GM18868 (cell line): ENCODE data around the gene PRR23E.

Experiments used
- ATAC-seq: cut with Tn5 transposase; IDR thresholded peaks from one replicate; pipeline ENCODE4 v1.9.1; 2021; ENCODE audit warnings: mild to moderate bottlenecking, moderate library complexity; ENCODE audit not compliant: unreplicated experiment

PRR23E gene, protein sequence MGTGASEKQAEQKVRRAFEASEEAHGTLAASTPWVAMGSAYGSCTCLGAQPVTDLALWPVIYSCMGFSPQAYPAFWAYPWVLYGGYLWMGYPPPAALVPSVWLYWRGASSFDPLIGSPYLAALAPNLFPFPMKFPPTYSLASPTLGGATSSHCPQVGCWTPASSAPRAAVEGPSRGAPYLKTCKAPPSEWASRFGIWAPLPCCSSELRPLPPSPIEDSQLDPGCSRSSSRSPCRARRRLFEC

DNA sequence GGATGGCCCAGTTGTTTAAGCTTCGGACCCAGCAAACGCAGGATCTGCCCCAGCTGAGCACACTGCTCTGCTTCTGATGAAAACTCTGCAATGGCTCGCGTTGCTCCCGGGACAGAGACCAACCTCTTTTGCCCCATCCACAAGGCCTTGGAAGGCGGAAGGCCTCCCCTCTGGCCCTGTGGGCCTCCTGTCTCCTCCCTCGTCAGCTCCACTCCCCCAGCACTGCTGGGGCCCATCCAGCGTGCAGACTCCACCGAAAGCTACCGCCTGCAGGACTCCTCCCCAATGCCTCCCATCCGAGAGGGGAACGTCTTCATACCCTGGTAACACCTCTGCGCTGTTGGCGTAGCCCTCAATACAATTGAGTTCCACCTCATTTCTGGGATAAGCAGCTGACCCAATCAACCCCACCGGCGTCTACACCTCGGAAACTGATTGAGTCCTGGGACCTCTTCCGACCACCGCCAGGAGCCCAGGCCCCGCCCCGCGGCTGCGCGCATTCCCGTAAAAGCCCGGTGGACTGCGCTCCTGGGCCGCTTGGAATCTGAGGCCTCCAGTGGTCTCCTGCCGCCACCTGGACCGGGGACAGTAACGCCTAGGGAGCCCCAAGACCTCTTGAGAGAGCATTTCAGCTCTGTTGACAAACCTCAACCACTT lies at the start of gene PRR23E:
PRR23E (plus strand) TSS at position 556 of the 657 bp plus-strand sequence. CDS start 3,555 bp downstream, outside the sequence.
- ATAC-seq = no peak

DNA sequence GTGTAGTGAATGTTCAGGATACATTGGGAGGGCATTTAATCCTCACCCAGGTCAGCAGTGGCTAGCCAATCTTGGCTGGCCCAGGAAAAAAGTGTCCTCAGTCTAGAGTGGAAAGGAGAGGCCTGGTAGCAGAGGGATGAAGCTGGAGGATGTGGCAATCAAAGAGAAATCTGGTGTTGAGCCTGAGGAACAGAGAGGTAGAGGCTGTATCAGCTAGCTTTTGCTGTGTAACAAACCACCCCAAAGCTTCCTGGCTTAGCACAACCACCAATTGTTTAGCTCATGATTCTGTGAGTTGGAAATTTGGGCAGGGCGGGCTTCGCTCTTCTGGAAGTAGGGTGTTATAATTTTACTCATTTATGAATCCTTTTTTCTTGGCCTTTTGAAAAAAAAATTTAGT lies 49.8 kb upstream of the PRR23E start:
- ATAC-seq = no peak

DNA sequence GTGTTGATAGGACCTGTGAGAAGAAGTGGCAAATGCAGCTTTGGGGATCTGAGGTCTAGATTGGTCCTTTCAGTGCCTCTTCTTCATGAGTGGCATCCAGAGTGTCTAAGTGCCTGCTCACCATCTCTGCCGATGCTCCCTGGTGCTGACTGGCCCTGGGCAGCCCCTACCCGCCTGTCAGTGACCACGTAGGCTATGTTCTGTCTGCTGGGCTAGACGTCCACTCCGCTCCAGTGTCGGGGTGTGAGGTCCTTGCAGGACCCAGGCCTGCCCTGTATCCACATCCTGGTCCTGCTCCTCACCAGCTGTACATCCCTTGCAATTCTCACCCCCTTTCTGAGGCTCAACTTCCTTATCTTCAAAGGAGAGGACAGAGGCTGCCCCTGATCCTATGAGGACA lies 48.3 kb upstream of the PRR23E start:
- no peak for ATAC-seq

DNA sequence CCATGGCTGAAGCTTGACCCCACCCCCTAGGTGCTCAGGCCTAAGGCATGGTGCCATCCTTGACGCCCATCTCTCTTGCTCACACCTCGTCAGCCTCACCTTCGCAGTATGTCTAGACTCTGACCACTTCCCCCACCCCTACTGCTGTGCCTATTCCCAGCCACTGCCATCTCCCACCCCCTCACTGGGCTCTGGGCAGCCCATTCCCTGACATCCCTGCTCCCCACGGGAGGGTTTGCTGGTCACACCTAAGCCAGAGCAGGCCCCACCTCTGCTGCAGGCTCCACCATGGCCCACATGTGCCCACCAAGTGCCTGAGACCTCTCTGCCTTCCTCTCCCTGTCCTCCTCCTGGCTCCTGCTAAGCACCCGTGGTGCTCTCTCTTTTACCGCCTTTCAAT lies 47.7 kb upstream of the PRR23E start:
- no peak for ATAC-seq

DNA sequence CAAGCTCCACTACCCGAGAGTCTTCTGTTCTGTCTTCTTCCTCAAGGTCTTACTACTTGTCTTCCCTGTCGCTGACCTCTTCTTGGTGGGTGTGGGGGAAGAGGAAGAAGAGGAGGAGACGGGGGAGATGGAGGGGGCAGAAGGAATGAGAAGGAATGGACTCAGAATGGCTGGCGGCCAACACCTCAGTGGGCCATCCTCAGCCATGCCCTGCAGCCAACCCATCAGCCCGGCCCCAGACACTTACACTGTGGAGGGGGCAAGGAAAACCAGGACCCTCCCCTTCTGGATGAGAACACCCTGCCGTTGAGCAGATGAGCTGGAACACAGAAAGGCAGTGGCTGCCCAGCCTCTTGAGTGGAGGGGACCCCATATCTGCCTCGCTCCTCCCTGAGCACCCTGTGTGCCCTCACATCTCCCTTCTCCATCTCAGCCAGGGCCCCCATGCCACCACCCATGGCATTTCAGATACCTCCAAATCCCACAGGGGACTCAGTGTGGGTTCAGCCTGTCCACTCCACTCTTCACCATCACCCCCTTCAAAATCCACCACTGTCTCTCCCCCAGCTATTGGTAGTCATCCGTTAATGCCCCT lies 45.5 kb upstream of the PRR23E start:
- no peak for ATAC-seq

DNA sequence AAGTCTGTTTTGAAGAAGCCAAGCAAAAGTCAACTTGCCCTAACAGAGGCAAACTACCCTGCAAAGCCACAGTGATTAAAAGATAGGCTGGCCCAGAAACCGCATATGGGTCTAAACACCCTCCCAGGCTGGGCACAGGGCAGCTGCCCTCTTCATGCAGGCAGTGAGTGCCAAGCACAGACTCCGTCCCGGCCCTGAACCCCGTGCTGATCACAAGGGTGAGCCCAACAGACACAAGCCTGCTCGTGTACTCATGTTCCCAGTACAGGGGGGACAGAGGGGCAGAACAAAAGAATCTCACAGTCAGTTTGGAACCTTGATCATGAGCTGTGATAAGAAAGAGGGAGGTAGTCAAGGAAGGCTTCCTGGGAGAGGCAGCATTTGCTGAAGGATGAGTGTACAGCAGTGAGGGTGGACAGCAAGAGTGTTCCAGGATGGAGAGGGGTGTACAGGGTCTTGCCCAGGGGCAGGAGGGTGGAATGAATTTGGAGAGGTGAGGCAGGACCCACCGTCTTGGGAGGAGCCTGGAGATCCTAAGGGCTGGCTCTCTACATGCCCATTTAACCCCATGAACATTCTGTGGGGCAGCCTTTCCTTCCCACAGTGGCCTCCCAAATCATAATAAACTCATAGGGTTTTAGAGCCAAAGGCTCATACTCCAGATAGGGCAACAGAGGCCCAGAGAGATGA lies 43.2 kb upstream of the PRR23E start:
- ATAC-seq = no peak

DNA sequence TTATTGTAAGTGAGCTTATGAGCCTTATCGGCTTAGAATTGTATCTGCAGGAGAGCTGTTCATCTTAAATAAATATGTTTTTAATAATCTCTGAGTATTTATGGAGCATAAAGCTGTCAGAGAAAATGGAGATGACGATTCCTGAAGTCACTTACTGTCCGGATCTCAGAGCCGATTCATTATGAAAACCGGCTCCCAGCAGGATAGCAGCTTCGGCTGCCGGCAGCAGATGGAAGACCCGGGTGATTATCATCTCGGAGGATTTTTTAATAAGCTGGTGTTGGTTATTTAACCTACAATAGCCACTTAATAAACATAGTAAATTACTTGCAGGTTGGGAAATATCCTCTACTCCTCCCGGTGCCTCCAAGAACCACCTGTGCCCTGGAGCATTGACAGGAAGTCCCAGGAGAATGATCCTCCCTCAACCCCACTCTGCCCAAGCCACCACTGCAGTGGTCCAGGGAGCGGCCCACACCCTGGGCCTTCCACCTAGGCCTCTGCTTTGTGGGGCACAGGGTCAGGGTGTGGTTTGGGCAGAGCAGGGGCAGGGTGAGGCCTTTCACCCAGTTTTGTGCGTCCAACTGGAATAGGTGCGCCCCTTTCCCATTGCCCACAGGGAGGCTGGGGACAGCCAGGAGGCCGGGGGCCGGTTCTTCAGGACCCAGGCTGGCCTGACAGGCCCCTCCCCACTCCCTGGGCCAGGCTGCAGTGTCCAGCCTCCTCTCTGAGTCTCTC lies 42.2 kb upstream of the PRR23E start:
- ATAC-seq = no peak

DNA sequence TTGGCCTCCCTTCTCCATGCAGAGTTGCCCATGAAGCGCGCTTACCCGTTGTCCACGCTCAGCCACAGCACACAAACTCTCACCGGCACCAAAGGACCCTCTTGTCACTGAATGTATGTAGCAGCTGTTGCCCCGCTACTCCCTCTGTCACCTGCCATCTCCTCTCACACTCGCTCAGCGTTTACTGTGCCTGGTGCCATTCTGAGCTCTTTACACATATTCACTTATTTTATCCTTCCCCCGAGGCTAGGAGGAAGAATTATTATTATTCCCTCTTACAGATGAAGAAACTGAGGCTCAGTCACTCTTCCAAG lies 41.7 kb upstream of the PRR23E start:
- no peak for ATAC-seq

DNA sequence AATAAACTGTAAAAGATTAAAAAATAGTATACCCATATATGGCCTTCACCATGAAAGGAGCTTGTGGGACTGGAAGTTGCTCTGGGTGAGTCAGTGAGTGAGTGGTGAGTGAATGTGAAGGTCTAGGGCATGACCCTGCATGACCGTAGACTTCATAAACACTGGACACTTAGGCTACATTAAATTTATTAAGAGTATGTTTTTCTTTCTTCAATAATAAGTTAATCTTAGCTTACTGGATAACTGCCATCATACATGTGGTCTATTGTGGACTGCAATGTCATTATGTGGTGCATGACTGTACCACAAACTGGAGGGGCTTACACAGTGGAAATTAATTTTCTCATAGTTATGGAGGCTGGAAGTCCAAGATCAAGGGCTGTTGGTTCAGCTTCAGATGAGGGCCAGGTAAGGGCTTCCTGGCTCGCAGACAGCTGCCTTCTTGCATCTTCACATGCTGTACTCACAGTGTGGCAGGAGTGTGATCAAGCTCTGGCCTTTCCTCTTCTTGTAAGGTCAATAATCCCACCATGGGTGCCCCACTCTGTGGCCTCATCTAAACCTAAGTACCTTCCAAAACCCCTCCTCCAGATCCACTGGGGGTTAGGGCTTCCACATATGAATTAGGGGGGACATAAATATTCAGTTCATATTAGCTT lies 40.8 kb upstream of the PRR23E start:
- ATAC-seq = no peak

DNA sequence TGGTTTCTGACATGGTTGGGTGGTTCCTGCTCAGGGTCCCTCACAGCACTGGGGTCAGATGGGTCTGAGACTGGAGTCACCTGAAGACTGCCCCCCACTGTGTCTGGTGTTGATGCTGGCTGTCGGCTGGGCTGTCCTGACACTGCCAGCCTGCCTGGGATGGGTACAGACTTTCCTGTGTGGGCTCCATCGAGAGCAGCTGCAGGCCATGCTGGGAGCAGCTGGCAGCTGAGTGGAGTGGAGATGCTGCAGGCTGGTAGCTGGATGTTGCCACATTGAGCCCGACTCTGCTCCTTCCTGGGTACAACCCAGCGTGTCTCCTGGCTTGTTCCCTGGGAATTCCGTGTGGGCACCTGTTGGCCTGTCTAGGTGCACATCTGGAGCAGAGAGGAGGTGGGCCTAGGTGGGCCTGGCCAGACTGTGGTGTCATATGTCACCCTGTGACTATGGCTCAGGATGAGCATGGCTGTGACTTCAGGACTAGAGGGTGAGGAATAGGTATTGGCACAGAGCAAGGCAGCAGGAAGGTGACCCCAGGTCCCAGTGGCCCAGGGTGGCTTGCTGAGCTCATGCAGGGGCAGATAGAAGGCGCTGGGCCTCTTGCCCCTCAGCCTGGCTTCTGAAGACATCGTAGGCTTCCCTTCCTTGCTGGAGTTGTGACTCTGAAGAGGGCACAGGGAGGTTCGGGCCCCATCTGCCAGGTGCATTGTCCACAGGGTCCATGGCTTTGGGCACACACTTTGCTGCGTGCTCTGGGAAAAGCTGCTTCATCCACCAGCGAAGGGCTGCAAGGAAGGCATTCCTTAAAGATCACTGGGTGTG lies 40.0 kb upstream of the PRR23E start:
- no peak for ATAC-seq

DNA sequence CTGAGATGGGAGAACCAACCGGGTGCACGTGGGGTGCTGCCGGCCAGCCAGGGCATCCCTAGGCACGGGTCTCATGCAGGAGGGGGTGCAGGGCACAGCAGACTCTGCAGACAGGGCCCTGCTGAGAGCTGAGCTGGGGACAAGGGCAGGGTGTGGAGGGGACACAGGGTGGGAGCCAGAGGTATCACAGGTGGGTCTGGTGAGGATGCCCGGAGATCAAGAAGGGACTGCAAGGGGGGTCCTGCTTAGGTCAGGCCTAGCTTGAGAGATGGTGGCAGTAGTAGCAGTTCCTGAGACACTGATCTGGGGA lies 39.5 kb upstream of the PRR23E start:
- ATAC-seq = no peak

DNA sequence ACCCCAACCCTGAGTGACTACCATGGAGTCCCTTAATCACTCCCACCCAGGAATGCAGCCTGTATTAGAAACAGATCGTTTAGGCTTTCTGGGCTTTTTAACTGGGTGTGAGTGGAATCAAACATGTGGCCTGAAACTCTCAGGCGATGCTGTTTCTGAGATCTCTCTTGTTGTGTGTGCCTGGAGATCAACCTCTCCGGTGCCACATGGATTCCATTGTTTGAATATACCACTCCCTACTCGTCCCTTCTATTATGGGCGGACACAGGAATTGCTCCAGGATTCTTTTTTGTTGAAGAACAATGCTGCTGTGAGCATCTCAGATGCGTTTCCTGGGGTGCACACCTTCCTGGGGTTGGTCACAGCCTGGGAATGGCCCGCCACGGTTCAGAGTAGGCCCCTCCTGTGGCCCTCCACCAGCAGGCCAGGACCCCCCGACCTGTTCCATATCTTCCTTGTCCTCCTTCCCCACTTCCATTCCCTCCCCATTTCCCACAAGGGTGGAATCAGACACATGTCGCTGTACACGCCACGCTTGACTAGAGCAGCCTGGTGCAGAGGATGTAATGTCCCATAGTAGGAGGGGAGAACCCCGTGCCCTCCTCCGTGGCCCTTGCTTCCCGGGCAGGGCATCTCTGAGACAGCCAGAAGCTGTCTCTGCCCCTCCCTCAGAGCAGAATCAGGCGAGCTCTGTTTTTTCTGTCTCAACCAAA lies 36.4 kb upstream of the PRR23E start:
- no peak for ATAC-seq

DNA sequence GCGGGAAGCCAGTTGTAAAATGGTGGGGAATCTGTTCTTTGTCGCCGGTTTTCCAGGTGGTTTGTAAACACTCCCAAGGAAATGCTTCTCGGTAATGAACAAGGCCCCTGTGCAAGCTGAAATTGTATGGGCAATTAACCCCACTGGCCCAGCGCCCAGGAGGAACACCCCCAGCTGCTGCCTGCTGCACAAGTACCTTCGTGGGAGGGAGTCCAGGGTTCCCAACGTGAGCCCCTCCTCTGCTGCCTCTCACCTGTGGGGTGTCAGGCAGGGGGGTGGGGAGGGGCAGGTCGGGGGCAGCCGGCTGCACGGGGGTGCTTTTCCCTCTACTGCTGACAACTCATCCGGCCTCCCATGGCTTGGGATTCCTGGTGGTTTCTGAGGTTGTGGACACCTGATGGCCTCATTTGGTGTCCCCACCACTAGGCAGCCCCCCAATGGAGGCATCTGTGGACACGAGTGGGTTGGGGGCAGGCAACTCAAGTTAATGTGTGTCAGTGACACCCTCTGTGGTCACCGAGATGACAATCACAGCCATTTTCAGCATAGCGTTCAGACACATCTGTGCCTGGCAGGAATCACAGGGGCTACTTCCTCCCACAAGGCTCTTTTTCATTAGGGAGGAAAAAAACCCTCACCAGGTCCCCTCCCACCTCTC lies 35.6 kb upstream of the PRR23E start:
- no peak for ATAC-seq

DNA sequence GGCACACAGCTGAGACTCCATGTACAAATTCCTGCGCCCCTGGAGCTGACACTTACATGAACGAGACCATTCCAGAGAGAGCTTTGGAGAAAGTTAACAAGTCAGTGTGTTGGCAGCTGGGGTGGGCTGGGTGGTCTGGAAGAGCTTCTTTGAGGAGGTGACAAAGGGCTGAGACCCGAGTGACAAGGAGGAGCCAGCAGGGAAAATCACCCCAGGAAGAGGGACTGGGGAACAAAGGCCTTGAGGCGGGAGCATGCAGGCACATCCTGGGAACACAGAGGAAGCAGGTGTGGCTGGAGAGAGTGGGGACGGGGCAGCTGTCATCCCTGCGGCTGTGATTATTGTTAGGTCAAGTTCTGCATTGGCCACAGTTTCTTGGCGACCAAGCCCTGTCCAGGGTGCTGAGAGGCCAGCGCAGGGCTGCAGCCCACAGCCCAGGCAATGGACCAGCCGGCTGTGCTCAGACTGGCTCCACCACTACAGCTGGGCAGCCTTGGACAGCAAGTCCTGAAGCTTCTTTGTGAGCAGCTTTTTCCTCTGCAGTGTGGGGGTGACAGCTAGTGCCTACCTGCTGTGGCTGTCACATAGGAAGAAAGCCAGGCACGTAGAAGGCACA lies 34.2 kb upstream of the PRR23E start:
- ATAC-seq = no peak

DNA sequence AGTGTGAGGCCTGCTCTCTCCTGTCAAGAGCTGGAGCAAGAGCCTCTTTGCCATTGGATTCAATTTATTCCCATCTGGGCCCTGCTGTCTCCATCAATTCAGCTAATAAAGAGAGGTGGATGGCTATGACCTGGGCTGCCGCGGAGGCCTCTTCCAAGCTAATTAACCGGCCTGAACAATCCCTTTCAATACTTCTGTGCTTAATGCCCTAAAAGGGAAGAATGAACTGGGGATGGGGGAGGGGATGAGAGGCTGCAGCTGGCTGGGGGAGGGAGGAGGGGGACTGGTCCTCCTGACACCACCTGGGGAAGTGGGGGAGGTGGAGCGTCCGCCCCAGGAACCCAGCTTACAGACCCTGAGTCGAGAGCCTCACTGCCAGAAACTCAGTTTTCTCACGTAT lies 33.4 kb upstream of the PRR23E start:
- ATAC-seq = no peak

DNA sequence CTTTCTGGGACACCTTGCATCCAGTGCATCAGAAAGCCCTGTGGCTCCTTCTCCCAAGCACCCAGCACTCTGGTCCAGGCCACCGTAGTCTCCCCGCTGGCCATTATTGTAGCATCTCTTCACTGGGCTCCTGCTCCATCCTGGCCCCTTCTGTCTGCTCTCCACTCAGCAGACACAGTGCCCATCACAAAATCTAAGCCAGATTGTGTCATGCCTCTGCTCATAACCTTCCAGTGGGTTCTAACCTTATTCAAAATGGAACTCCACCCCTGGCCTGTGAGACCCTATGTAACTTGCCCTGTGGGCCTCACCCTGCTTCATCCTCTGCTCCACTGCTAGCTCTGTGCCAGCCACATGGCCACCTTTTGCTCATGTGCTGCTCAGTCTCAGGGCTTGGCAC lies 31.7 kb upstream of the PRR23E start:
- no peak for ATAC-seq

DNA sequence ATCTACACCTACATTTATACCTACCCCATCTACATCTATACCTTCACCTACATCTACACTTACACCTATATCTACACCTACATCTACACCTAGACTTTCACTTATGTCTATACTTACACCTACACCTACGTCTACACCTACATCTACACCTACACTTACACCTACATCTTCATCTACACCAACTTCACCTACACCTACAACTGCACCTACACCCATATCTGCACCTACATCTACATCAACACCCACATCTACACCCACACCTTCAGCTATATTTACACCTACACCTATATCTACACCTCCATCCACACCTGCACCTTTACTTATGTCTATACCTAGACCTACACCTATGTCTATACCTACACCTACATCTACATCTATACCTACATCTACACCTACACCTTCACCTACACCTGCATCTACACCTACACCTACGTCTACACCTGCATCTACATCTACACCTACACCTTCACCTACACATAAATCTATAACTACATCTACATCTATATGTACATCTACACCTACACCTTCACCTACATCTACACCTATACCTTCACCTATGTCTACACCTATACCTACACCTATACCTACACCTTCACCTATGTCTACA lies 30.9 kb upstream of the PRR23E start:
- ATAC-seq = no peak

DNA sequence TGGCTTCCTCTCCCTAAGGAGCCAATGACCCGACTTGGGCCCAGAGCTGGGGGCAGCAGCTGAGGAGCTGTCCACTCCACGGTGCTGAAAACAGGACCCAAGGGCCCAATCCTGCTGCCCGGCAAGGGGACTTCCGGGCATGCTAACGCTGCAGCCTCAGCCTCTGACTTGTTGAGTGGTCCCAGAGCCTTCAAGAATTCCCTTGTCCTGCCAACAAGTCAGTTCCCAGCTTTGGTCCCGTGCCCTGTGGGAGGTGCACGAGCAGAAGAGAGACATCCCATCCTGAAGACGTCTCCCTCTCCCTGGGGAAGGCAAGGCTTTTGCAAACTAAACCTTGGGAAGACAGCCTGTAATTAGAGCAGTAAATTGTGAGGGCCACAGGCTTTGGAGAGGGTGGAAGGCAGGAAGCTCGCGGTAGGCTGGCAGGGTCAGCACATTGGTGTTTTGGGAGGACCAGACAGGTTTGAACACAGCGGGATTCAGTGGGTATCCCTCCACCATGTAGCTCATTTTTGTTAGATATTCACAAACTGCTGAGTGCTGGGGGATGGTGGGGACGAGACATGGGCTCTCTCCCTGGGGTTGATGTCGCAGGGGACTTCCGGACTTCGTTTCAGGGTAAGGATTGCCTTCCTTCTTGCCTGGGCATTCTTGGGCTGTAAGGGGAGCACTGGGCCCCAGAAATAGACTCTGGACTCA lies 29.8 kb upstream of the PRR23E start:
- ATAC-seq = no peak
